ENCODE measurements around the gene ARMC7.

DNA sequence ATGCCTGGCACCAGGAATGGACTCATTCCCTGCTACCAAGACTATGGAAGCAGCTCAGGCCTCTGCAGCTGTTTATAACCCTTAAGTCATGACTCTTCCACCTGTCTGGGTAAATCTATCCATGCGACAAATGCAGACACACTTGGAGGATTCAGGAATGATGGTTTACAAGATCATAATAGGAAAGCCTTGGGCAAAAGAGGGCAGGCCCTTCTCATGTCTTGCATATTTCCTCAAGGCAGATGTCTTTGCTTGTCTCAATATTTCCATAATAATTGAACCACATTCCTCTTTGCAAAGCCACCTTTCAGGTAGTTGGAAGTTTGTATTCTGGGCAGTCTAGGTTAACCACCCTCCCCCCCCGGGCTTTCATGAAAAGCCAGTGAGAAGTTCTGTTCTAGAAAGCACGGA is 45.4 kb downstream of the ARMC7 start:
- no peak for TF ChIP-seq EZH2 (IDR thresholded peaks at IDR 0.05)
- 0 out of 2 replicates have a peak, but pooled peaks have one; percentile 4 for TF ChIP-seq POLR2AphosphoS5 (IDR thresholded peaks at IDR 0.05; ENCODE audit: borderline replicate concordance, low read depth, low read length)

Data from SK-N-MC (cell line).